NB4 (cell line): ENCODE measurements around the gene PKNOX2.

ENCODE experiments used
- DNase-seq: peaks from one replicate; pipeline ENCODE4 v3.0.0; 2010; ENCODE audit warnings: low read depth
- H3K4me3 ChIP-seq: one replicate; pipeline ENCODE4 v1.5.1; 2011; ENCODE audit warnings: mild to moderate bottlenecking, low read depth, low read length, moderate library complexity
- MYC ChIP-seq: IDR thresholded peaks from 2 replicates; pipeline ENCODE4 v1.6.1; 2011; ENCODE audit warnings: low read depth, low read length
- POLR2A ChIP-seq: IDR thresholded peaks from 2 replicates; pipeline ENCODE4 v1.6.1; 2011; ENCODE audit warnings: mild to moderate bottlenecking; ENCODE audit not compliant: insufficient read length; ENCODE audit errors: extremely low read depth
- TF ChIP-seq, protein P1 (sequence below): IDR thresholded peaks from one replicate; pipeline ENCODE4 v1.5.1; 2012; ENCODE audit warnings: low read depth, low read length
- TF ChIP-seq, protein P2 (sequence below): IDR thresholded peaks from 2 replicates; pipeline ENCODE4 v1.6.1; 2011; ENCODE audit warnings: low read depth, low read length

PKNOX2 gene

DNA sequence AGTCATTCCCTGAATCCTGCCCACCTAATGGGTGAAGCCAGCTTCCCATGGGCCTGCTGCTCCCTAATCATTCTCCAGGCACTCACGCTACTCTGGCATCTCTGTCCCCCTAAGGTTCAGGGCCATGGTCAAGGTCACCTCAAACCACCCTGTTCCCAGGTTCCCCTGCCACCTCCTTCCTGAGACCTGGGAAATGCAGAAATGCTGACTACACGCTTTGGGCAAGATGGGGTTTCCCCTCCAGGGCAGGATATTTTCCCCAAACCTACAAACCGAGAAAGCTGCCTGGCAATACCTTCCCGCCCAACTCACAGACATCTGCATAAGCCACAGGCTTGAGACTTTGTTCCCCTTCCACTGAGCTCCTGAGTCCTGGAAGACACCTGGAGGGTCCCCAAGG is 233.9 kb downstream of the PKNOX2 start:
- TF ChIP-seq, protein P1, sequence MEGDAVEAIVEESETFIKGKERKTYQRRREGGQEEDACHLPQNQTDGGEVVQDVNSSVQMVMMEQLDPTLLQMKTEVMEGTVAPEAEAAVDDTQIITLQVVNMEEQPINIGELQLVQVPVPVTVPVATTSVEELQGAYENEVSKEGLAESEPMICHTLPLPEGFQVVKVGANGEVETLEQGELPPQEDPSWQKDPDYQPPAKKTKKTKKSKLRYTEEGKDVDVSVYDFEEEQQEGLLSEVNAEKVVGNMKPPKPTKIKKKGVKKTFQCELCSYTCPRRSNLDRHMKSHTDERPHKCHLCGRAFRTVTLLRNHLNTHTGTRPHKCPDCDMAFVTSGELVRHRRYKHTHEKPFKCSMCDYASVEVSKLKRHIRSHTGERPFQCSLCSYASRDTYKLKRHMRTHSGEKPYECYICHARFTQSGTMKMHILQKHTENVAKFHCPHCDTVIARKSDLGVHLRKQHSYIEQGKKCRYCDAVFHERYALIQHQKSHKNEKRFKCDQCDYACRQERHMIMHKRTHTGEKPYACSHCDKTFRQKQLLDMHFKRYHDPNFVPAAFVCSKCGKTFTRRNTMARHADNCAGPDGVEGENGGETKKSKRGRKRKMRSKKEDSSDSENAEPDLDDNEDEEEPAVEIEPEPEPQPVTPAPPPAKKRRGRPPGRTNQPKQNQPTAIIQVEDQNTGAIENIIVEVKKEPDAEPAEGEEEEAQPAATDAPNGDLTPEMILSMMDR = no peak
- TF ChIP-seq MYC (no peak), POLR2A (no peak)
- TF ChIP-seq, protein P2, sequence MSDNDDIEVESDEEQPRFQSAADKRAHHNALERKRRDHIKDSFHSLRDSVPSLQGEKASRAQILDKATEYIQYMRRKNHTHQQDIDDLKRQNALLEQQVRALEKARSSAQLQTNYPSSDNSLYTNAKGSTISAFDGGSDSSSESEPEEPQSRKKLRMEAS = no peak
- H3K4me3 ChIP-seq = no peak overlapping the region
- DNase-seq = no peak

DNA sequence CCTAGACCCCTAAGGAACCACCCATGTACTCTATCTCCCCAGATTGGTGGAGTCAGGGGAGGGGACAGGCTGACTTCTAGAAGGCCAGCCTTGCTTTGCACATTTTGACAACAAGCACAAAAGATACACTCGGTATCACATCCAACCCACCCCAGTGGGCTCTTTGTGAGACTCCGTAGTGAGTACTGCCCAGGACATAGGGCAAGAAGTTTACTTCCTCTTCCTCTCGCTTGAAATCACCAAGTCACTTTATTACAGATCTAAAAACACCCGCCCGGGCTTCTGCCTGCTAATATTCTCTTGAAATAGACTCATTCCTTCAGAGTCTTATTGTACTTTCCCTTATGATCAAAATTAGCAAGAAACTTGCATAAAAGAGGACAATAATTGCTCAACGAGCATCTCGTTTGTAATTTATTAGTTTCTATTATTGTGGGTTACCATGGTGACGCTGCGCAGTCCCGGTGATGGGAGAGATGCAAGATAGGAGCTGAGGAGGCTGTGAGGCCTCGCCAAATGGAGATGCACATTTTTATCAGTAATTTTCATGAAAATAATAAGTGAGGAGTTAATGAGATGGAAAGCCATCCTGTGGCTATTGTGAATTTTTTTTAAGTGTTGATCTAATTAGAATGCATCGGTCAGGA is 234.6 kb downstream of the PKNOX2 start:
- TF ChIP-seq MYC (no peak), POLR2A (no peak)
- TF ChIP-seq, protein P2 = no peak
- TF ChIP-seq, protein P1 = no peak
- no peak for DNase-seq
- no peak overlapping the region for H3K4me3 ChIP-seq

DNA sequence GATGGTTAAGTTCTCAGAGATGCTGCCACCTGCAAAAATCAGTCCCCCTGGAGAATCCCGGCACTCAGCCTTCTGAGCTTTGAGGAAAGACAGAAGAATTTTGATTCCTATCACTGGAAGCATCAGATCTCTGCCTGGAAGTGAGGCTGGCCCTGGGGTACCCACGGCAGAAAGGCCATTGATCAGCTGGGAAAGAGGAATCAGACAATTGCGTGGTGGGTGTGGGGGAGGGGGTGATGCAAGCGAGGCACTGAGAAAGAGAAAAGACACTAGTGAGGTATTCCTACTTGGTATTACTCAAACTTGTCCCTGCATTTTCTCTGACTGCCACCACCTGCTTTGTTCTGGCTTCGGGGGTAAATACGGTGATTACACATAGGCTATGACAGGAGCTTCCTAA is 235.4 kb downstream of the PKNOX2 start:
- DNase-seq = no peak
- H3K4me3 ChIP-seq = no peak overlapping the region
- TF ChIP-seq POLR2A = no peak
- TF ChIP-seq, protein P1 = no peak
- TF ChIP-seq, protein P2 = no peak
- TF ChIP-seq MYC = no peak

DNA sequence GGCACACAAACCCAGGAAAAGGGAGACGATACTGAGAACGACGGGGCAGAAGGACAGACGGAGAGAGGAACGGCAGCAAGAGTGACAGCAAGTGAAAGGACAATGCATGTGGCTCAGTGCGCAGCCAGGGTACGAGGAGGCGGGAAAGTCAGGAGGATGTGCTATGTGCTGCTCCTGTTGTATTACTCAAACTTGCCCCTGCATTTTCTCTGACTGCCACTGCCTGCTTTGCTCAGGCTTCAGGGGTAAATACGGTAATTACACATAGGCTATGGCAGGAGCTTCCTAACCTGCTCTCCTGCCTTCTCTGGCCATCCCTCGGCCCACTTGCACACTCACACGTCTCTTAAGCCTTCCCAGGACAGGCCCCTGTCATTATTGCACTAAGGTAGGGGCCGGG is 236.7 kb downstream of the PKNOX2 start:
- DNase-seq = no peak
- TF ChIP-seq, protein P2 = no peak
- no peak for TF ChIP-seq MYC
- TF ChIP-seq, protein P1 = no peak
- TF ChIP-seq POLR2A = no peak
- H3K4me3 ChIP-seq = no peak overlapping the region

DNA sequence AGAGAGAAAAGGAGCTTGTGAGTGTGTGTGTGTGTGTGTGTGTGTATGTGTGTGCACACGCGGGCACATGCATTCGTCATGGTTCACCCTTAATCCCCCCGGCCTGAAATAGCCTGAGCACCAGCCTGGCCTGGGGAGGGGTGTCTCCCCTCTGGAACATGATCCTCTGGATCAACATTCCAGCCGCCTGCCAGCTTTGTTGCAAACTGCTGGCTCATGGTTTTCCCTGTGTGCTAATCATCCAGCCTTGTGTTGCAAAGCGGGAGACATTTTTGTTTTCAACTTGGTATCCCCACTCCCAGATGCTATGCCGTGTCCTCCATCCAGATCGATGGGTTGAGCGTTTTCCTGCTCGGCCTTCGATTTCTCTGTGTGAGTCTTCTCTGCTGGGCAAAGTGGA is 237.2 kb downstream of the PKNOX2 start:
- no peak overlapping the region for H3K4me3 ChIP-seq
- DNase-seq = no peak
- TF ChIP-seq, protein P1 = no peak
- TF ChIP-seq POLR2A = no peak
- TF ChIP-seq MYC = no peak
- TF ChIP-seq, protein P2 = no peak
